HL-60 (cell line): ENCODE data around the gene FUT3.

ENCODE experiments used
- SPI1 ChIP-seq: IDR thresholded peaks from 2 replicates; pipeline ENCODE4 v1.6.1; 2012; ENCODE audit warnings: low read depth, mild to moderate bottlenecking, borderline replicate concordance
- TF ChIP-seq, protein P1 (sequence below): IDR thresholded peaks from one replicate; pipeline ENCODE4 v1.5.1; 2011; ENCODE audit warnings: low read length, control low read depth, inconsistent platforms; ENCODE audit not compliant: insufficient read depth

DNA sequence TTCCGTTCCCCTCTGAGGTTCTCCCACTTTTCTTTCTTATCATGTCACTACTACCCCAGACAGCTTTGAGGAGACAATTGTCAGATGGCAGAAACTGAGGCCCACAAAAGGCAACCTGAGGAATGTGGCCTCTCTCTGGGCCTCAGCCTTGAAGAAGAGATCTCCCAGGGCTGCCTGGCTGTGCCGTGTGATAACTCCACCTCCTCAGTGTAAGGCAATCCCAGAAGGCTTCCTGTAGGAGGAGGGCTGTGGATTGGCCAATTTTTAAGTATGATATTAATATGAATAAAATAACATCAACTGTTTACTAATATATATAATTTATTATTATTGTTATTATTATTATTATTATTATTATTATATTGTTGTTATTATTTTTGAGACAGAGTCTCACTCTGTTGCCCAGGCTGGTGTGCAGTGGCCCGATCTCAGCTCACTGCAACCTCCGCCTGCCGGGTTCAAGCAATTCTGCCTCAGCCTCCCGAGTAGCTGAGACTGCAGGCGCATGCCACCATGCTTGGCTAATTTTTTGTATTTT, 55.8 kb downstream of the FUT3 start:
- TF ChIP-seq SPI1: no peak
- TF ChIP-seq, protein P1, sequence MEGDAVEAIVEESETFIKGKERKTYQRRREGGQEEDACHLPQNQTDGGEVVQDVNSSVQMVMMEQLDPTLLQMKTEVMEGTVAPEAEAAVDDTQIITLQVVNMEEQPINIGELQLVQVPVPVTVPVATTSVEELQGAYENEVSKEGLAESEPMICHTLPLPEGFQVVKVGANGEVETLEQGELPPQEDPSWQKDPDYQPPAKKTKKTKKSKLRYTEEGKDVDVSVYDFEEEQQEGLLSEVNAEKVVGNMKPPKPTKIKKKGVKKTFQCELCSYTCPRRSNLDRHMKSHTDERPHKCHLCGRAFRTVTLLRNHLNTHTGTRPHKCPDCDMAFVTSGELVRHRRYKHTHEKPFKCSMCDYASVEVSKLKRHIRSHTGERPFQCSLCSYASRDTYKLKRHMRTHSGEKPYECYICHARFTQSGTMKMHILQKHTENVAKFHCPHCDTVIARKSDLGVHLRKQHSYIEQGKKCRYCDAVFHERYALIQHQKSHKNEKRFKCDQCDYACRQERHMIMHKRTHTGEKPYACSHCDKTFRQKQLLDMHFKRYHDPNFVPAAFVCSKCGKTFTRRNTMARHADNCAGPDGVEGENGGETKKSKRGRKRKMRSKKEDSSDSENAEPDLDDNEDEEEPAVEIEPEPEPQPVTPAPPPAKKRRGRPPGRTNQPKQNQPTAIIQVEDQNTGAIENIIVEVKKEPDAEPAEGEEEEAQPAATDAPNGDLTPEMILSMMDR: no peak
